H9 (cell line): Measurements from ENCODE around the gene SLMAP. TPM values are rescaled to one million over a fixed set of nuclear protein-coding genes. Genes with fewer than 3 reads are reported as not detected.

ENCODE experiments used
- DNase-seq: peaks from one replicate; pipeline ENCODE4 v3.0.0-alpha.2; 2017
- H2AFZ ChIP-seq: one replicate; pipeline ENCODE4 v1.6.1; 2013; ENCODE audit warnings: mild to moderate bottlenecking, low read length, control low read depth, moderate library complexity
- H2AK5ac ChIP-seq: 2 replicates; pipeline ENCODE4 v1.6.1; 2013; ENCODE audit warnings: low read length, control low read depth, mixed read lengths; ENCODE audit not compliant: insufficient read length
- H2BK120ac ChIP-seq: one replicate; pipeline ENCODE4 v1.6.1; 2013; ENCODE audit warnings: low read depth, mild to moderate bottlenecking, low read length, control low read depth, inconsistent platforms; ENCODE audit not compliant: poor library complexity, severe bottlenecking
- H2BK12ac ChIP-seq: 2 replicates; pipeline ENCODE4 v1.6.1; 2013; ENCODE audit warnings: low read length, control low read depth, mixed read lengths, low read depth; ENCODE audit not compliant: insufficient read length
- H2BK15ac ChIP-seq: 2 replicates; pipeline ENCODE4 v1.6.1; 2013; ENCODE audit warnings: low read depth, low read length, control low read depth
- H2BK20ac ChIP-seq: one replicate; pipeline ENCODE4 v1.6.1; 2013; ENCODE audit warnings: low read depth, mild to moderate bottlenecking, low read length, control low read depth, inconsistent platforms; ENCODE audit not compliant: poor library complexity, severe bottlenecking
- H2BK5ac ChIP-seq: 2 replicates; pipeline ENCODE4 v1.6.1; 2013; ENCODE audit warnings: low read length, control low read depth, mixed read lengths; ENCODE audit not compliant: insufficient read length
- H3K14ac ChIP-seq: 2 replicates; pipeline ENCODE4 v1.6.1; 2013; ENCODE audit warnings: low read length, control low read depth; ENCODE audit not compliant: insufficient read depth
- H3K18ac ChIP-seq: 2 replicates; pipeline ENCODE4 v1.6.1; 2013; ENCODE audit warnings: low read depth, mild to moderate bottlenecking, mixed read lengths, low read length, control low read depth; ENCODE audit not compliant: insufficient read length
- H3K23ac ChIP-seq: 2 replicates; pipeline ENCODE4 v1.6.1; 2013; ENCODE audit warnings: low read length, control low read depth, mixed read lengths, low read depth; ENCODE audit not compliant: insufficient read length
- H3K23me2 ChIP-seq: 2 replicates; pipeline ENCODE4 v1.6.1; 2013; ENCODE audit warnings: low read depth, mild to moderate bottlenecking, mixed read lengths, low read length, control low read depth; ENCODE audit not compliant: insufficient read length, poor library complexity, severe bottlenecking
- H3K27ac ChIP-seq: 2 replicates; pipeline ENCODE4 v1.5.1; 2013; ENCODE audit warnings: low read length, control low read depth, mixed read lengths, low read depth; ENCODE audit not compliant: insufficient read length
- H3K27me3 ChIP-seq: 2 replicates; pipeline ENCODE4 v1.6.1; 2013; ENCODE audit warnings: low read length, control low read depth, inconsistent platforms; ENCODE audit not compliant: insufficient read depth
- H3K4ac ChIP-seq: 2 replicates; pipeline ENCODE4 v1.6.1; 2013; ENCODE audit warnings: low read depth, mild to moderate bottlenecking, control low read depth, inconsistent platforms, low read length, moderate library complexity
- H3K4me1 ChIP-seq: 2 replicates; pipeline ENCODE4 v1.6.1; 2013; ENCODE audit warnings: low read length, control low read depth, inconsistent platforms; ENCODE audit not compliant: insufficient read depth
- H3K4me2 ChIP-seq: 2 replicates; pipeline ENCODE4 v1.6.1; 2013; ENCODE audit warnings: low read length, control low read depth, mixed read lengths; ENCODE audit not compliant: insufficient read length, insufficient read depth
- H3K56ac ChIP-seq: 2 replicates; pipeline ENCODE4 v1.6.1; 2013; ENCODE audit warnings: low read depth, mild to moderate bottlenecking, mixed read lengths, low read length, control low read depth; ENCODE audit not compliant: insufficient read length
- H3K79me1 ChIP-seq: 2 replicates; pipeline ENCODE4 v1.6.1; 2013; ENCODE audit warnings: low read depth, mild to moderate bottlenecking, moderate library complexity, low read length, control low read depth, inconsistent platforms; ENCODE audit not compliant: insufficient read depth, poor library complexity, severe bottlenecking
- H3K79me2 ChIP-seq: 2 replicates; pipeline ENCODE4 v1.6.1; 2013; ENCODE audit warnings: low read length, control low read depth, inconsistent platforms; ENCODE audit not compliant: insufficient read depth
- H3K9ac ChIP-seq: 2 replicates; pipeline ENCODE4 v1.6.1; 2013; ENCODE audit warnings: low read length, control low read depth, mixed read lengths; ENCODE audit not compliant: insufficient read length; ENCODE audit errors: extremely low read depth
- H3K9me3 ChIP-seq: one replicate; pipeline ENCODE4 v1.6.1; 2013; ENCODE audit warnings: low read depth, low read length, inconsistent platforms; ENCODE audit not compliant: control insufficient read depth
- H3T11ph ChIP-seq: one replicate; pipeline ENCODE4 v1.6.1; 2013; ENCODE audit warnings: mild to moderate bottlenecking, low read length, control low read depth, inconsistent platforms
- H4K20me1 ChIP-seq: one replicate; pipeline ENCODE4 v1.6.1; 2013; ENCODE audit not compliant: control insufficient read depth, insufficient read length, insufficient read depth
- H4K5ac ChIP-seq: 2 replicates; pipeline ENCODE4 v1.6.1; 2013; ENCODE audit warnings: low read depth, mild to moderate bottlenecking, mixed read lengths, low read length, control low read depth; ENCODE audit not compliant: insufficient read length
- H4K8ac ChIP-seq: replicated peaks from 2 replicates; pipeline ENCODE4 v1.6.1; 2013; ENCODE audit warnings: low read length, control low read depth, mixed read lengths, low read depth; ENCODE audit not compliant: insufficient read length
- H4K91ac ChIP-seq: 2 replicates; pipeline ENCODE4 v1.6.1; 2013; ENCODE audit warnings: low read depth, mild to moderate bottlenecking, moderate library complexity, mixed read lengths, low read length, control low read depth; ENCODE audit not compliant: insufficient read length
- H3K27ac Mint-ChIP-seq, 3 experiments: 2 replicates in 2 of 3; 3 replicates in 1 of 3; pipeline ENCODE4 v1.8.0; 2020 to 2021; ENCODE audit warnings: mixed read lengths in 3 of 3, mild to moderate bottlenecking in 1 of 3, moderate library complexity in 1 of 3
- H3K27me3 Mint-ChIP-seq: 2 replicates; pipeline ENCODE4 v1.8.0; 2021; ENCODE audit warnings: low read depth, mild to moderate bottlenecking, moderate library complexity, mixed read lengths
- H3K36me3 Mint-ChIP-seq, 3 experiments: 2 replicates in 2 of 3; 3 replicates in 1 of 3; pipeline ENCODE4 v1.8.0; 2020 to 2021; ENCODE audit warnings: low read depth in 3 of 3, mixed read lengths in 3 of 3; ENCODE audit not compliant: insufficient read depth in 1 of 3
- H3K4me1 Mint-ChIP-seq, 2 experiments: 2 replicates each; pipeline ENCODE4 v1.8.0; 2020; ENCODE audit warnings: mixed read lengths in 2 of 2
- H3K4me3 Mint-ChIP-seq, 2 experiments: 2 replicates in 1 of 2; 3 replicates in 1 of 2; pipeline ENCODE4 v1.8.0; 2020 to 2021; ENCODE audit warnings: mild to moderate bottlenecking in 2 of 2, mixed read lengths in 2 of 2, moderate library complexity in 1 of 2
- H3K9me3 Mint-ChIP-seq, 2 experiments: 2 replicates in 1 of 2; 3 replicates in 1 of 2; pipeline ENCODE4 v1.8.0; 2020; ENCODE audit warnings: mild to moderate bottlenecking in 2 of 2, mixed read lengths in 2 of 2, moderate library complexity in 1 of 2
- CTCF ChIP-seq: fragments of 200-600 bp; sonication (generic); conservative IDR thresholded peaks from 3 replicates; pipeline ENCODE4 v1.8.0; 2021; ENCODE audit warnings: antibody characterized with exemption, mild to moderate bottlenecking
- WGBS: extraction: QIAGEN DNeasy Blood & Tissue Kit; methylation state at CpG from one replicate; pipeline ENCODE4 v1.1.7; 2013; ENCODE audit warnings: missing lambda C conversion rate, low lambda C conversion rate, mixed read lengths; ENCODE audit not compliant: insufficient read length; ENCODE audit errors: extremely low coverage; 5-methylcytosine and 5-hydroxymethylcytosine counted together
- total RNA-seq: library from RNA; stranded (reverse); gene quantifications from 2 replicates; pipeline ENCODE4 v1.2.1, GENCODE V29; 2021

Gene SLMAP
- total RNA-seq, 1 experiment from 2014 or later, result 65.1 TPM

GRCh38 chr3:57815036-57815435 is 58.9 kb downstream of the SLMAP start:
- H3K23ac ChIP-seq, result no peak overlapping the region
- H3K79me1 ChIP-seq, result peaks cover 6% of the 10 kb centered on the region
- no peak overlapping the region for H2BK20ac ChIP-seq
- H2AK5ac ChIP-seq, result no peak overlapping the region
- H3K4ac ChIP-seq, result no peak overlapping the region
- no peak overlapping the region for H2AFZ ChIP-seq
- Mint-ChIP-seq H3K4me3 (no peak overlapping the region), H3K4me1 (peaks cover 6 to 7% of the 10 kb centered on the region in 2 experiments; a peak in 2 of 4 replicates), H3K27me3 (no peaks in the 10 kb centered on the region), H3K27ac (no peak overlapping the region; a peak in 1 of 7 replicates), H3K36me3 (no peaks in the 10 kb centered on the region), H3K9me3 (no peaks in the 10 kb centered on the region)
- no peak overlapping the region for H3K14ac ChIP-seq
- H4K8ac ChIP-seq, result no peak overlapping the region
- H3K4me1 ChIP-seq, result peaks cover 2% of the 10 kb centered on the region; the same call in 1 of the 2 replicates
- no peak overlapping the region for H3K18ac ChIP-seq
- H3K27me3 ChIP-seq, result no peaks in the 10 kb centered on the region
- WGBS, result no CpG with 5 or more reads among the region's 6 CpGs
- H4K91ac ChIP-seq, result no peak overlapping the region
- no peak overlapping the region for H3K56ac ChIP-seq
- TF ChIP-seq CTCF, result no peak
- no peak overlapping the region for H3K27ac ChIP-seq
- H3K23me2 ChIP-seq, result no peaks in the 10 kb centered on the region
- no peaks in the 10 kb centered on the region for H3K9me3 ChIP-seq
- H4K20me1 ChIP-seq, result no peaks in the 10 kb centered on the region
- H4K5ac ChIP-seq, result no peak overlapping the region
- no peak overlapping the region for H3T11ph ChIP-seq
- no peak overlapping the region for H2BK120ac ChIP-seq
- no peak for DNase-seq
- H2BK12ac ChIP-seq, result no peak overlapping the region
- H3K79me2 ChIP-seq, result peaks cover 7% of the 10 kb centered on the region; the same call in 1 of the 2 replicates
- H2BK5ac ChIP-seq, result no peak overlapping the region
- no peak overlapping the region for H2BK15ac ChIP-seq
- no peak overlapping the region for H3K9ac ChIP-seq
- no peak overlapping the region for H3K4me2 ChIP-seq
